ENCODE results near the gene MYEF2.
A peak's percentile ranks its signal among the peaks of the same experiment; 100 is the strongest.

The MYEF2 gene

DNA sequence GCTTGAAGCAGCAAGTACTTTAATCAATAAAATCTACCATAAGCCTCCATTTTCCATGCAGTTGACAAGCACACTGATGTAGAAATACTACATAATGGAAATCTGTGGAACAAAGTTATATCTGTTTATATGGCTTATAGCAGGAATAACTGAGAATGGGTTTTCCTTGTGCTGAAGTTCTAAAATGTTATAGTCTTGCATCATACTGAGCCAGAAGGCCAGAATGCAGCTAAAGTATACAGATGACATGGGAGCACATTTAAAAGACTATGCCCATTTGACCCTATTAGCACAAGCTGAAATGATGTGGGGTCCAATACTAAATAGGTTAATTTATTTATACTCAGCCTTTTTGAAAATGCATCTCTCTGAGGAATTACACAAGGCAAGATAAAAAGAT lies 32.2 kb downstream of the MYEF2 start:
- no peak for DNase-seq

DNA sequence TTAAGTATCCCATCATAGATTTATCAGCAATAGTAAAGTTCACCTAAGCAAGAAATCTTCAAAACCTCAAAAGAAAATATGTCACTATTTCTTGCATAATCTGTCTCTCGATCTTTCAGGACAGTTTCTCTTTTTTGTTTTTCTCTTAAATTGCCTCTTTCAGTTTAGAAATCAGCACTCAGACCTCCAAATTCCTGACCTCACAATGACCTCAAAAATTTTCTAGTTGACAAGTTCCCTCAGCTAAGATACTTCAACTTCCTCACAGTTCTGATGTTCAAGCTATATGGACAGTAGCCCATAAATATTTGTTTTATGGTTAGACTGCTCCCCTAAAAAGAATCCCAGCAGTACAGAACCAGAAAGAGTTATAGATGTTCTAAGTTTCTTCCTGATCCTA lies 33.2 kb downstream of the MYEF2 start:
- DNase-seq, result peak in 1 of 5 experiments; percentile 44

DNA sequence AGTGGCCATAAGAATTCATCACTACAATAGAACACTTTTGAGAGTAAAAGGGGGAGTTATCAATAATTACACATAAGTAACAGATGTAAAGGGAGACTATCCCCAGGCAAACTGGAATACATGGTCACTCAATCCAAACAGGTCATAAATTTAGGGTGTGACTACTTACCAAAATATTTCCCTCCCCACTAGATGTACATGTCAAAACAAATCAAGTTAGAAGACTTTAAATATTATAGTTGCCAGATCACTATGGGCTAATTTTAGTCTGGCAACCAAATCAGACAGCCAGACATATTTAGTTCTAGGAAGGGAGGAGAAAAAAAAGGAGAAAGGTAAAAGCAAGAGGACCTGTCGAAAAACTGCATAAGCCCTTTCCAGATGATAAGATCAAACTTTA lies 34.2 kb downstream of the MYEF2 start:
- DNase-seq, result no peak

DNA sequence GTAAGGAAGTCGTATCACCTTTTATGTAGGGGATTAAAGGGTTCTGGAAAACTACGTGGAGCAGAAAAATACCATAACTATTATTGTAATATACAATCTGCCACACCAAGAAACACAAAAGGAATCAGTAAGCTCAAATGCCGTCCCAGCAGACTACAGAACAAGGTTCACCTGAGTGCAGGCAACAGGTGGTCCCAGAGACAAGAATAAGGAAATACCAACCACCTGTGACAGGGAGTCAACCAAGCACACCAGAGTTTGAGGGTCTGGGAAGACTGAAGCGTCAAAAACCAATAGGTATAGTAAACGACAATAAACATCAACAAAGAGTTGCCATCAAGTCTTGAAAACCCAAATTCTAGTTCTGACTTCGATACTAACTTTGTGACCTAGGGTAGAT lies 45.2 kb downstream of the MYEF2 start:
- DNase-seq, result no peak

DNA sequence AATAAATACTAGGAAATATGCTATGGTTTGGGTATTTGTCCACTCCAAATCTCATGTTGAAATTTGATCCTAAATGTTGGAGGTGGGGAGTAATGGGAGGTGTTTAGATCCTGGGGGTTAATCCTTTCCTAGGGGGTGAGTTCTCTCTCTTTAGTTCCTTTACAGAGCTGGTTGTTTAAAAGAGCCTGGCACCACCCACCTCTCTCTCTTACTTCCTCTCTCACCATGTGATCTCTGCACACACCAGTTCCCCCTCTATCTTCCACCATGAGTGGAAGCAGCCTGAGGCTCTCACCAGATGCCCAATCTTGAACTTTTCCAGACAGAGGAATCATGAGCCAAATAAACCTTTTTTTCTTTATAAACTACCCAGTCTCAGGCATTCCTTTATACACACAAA lies 46.8 kb downstream of the MYEF2 start:
- DNase-seq, result no peak

DNA sequence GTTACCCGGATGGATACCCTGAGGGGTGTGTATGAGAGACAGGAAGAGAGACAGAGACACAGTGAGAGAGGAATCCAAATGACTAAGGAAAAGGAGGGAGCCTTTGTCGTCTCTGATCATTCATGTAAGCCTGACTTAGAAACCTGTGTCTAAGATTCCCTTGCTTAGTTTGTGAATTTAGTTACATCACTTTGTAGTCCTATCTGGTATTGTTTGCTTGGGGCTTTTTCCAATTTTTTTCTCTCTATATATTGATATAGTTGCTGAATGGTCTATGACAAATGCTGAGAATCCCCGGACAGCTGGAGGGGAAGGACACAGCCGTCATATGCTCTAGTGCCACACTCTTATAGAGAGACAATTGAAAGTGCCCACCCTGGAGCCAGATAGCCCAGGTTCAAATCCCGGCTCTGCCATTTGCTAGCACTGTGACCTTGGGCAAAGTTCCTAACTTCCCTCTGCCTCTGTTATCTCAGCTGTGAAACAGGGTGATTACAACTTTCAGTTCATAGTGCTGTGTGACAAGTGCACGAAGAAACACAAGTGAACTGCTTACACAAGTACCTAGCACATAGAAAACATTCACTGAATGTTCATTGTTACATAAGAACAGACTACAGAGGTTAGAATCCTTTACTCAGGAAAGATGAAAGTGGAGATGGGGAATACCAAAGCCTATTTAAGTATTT lies 51.3 kb downstream of the MYEF2 start:
- DNase-seq, result no peak

DNA sequence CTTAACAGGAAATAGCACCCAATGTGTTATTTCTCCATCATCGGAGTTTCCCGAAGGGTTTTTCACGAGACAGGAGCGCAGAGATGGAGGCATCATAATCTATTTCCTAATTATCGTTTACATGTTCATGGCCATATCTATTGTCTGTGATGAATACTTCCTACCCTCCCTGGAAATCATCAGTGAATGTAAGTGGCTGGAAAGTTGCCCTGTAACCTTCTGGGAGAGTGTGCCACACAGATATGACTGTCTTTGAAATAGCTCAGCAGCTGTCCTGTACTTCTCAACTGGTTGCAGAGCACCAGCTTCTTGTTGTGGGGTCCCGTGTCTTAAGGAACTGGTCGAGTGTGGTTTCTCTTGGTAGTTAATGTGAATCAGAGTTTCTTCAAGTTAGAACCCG lies 56.2 kb downstream of the MYEF2 start:
- DNase-seq, result no peak

DNA sequence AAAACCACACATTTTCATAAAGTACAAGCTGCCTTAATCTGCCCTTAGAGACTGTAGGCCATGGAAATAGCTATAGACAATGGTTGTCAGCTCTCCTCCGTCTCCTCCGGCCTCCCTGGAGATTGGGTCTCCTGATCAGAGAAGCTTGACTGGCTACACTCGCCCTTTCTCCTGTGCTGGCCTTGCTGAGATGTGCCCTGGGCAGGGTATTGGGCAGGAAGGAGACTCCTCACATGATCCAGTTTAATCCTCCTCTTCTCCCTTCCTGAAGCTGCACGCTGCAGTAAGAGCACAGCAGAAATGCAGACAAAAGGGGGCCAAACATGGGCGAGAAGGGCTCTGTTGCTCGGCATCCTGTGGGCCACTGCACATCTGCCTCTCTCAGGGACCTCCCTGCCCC lies 57.4 kb downstream of the MYEF2 start, which contains the start of gene SLC24A5:
TSS of gene SLC24A5 (plus strand) at position 246 of the 400 bp plus-strand sequence. CDS start at position 301, 55 bp downstream.
- DNase-seq, result no peak

DNA sequence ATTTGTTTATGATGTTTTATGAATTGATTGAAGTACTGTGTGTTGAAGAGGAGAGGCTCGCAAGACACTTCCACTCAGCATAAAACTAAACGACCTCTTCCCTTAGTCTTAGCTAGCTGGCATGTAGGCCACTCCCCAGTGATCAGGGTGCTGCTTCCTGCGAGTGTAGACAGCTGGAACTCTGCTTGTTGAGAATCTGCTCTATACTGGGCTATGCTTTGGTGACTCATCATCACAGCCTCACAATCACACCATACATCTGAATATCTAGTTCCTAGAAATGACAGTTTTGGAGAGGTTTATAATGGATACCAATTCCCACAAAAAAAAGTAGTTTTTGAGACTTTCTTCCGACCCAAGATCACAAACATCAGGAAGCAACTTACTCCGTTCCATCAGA lies 58.8 kb downstream of the MYEF2 start:
- DNase-seq, result no peak

DNA sequence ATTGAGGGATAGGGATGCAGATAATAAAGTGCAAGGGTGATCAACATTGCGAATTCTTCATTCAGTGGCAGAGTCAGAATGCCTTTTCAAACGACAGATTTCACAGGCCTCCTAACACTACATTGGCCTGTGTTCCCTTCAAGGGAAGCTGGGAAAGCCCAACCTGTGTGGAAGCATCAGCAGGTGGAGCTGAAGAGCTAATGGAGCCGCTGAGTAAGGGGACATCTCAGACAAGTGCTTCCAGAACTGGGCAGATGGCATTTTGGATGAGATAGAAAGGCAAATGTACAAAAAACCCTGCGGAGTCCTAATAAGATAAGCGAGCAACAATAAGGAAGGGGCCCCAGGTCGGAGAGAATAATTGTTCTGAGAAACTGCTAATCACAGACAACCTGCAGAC lies 65.9 kb downstream of the MYEF2 start:
- DNase-seq, result no peak

DNA sequence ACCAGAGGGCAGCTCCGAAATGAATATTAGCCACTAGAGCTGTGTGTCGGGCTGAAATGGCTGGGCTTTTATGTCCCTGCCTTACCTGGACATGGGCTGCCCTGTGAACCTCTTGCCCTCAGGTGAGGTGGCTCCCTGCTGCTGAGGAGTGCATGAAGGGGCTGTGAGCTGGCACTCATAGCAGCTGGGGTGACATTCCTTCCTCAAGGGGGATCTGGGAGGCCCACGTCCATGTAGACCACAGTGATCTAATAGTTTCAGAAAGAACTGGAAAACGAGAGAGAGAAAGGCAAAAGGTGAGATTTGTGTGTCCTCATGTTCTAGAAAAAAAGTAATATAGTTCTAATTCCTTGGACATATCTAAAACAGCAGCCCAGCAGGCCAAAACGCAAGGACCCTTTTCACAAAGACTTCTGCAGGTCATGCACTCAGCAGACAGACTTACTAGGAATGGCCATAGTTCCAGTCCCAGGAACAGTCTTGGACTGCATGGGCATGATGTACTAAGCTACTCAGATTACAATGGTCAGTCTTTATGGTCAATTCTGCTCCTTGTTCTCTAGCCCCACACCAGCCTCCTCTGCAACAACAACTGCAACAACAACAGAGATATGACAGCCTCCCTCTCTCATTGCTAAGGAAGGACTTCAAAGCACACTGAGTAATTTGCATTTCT lies 68.1 kb downstream of the MYEF2 start:
- DNase-seq, result no peak

DNA sequence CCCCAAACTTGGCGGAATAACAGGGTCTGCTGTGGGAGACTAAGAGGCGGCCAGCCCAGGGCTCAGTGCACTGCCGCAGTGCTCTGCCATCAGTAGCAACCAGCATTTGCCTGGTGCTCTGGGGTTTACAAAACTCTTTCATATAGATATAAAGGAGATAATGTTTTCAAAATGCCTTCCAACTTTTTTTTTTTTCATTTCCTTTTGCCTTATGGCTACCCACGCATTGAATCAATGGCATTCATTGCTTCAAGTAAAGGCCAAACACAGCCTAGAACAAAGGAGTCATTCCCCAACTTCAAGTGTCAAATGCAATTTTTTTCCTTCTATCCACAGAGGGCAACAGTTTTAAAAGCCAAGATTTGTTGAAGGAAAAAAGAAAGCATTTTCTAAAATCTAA lies 68.9 kb downstream of the MYEF2 start:
- no peak for DNase-seq

DNA sequence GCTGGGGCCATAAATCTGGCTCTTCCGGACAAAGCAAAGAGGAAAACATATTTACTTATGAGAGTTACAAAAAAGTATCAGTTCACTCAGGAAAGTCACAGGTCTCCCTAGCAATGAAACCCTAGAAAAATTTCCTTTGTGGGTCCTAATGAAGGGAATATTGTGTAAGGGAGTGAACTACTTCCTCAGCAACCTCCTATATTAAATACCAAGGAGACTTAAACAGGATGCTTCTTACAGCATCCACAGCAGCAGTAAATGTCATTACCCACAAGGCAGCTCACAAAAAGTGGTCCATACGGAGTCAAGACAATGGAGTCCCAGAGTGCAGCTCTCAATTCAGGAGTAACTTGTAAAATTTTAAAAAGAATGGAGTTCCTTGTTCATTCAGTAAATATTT lies 72.2 kb downstream of the MYEF2 start:
- DNase-seq, result no peak

DNA sequence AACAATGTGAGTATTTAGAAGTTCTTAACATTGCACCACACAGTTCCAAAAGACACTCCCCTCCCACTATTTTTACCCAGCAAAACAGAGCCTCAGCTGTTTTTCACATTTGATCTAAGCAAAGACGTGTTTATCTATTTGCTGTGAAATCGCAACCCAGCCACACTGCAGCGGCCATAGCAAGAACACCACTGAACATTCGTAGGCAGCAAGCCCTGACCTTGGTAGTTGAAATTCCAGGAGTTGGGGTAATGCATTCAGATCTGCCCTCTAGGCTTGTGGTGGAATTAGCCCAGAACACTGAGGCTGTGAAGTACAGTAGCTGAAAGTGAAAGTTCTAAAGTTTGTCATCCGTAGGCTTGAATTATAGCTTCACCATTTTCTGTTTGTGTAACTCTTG lies 74.4 kb downstream of the MYEF2 start:
- no peak for DNase-seq

DNA sequence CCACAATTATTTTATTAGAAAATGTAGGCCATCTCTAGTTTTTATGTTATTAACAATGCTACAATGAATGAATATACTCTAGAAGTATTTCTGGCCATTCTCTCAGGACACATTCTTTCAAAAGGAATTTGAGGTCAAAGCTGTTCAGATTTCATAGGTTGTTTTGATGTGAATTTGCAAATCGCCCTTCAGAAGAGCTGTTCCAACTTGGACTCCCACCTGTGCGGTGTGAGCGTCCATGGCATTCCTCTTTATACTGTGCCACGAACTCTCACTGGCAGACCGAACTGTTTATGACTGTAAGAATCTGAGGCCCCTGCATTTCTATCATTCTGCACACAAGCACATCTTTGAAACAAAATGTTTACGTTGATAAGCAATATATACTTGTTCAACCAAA lies 75.9 kb downstream of the MYEF2 start:
- DNase-seq, result no peak

DNA sequence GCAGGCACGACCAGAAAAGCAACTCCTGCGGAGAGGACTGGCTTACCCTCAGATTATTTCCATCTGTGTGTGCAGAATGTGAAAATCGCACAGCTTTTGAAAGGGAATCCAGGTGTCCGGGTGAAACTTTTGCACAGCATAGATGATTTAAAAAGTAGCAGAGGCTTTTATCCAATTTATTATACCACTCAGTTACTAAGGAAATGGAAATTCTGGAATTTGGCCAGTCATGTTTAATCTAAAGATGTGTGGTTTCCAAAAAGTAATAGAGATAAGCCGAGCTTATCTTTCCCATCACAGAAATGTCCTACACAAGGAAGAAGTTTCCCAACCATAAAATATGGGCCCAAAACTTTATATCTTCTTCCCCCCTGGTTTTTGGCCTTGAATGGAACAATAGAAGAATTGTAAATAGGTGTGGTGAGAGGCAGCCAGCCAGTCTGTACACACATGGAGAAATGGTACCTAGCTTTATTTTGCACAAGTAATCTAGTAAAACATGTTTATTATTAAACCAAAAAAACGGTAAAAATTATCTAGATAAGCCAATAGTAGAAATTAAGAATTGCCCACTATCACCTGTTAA lies 76.6 kb downstream of the MYEF2 start:
- DNase-seq, result no peak

DNA sequence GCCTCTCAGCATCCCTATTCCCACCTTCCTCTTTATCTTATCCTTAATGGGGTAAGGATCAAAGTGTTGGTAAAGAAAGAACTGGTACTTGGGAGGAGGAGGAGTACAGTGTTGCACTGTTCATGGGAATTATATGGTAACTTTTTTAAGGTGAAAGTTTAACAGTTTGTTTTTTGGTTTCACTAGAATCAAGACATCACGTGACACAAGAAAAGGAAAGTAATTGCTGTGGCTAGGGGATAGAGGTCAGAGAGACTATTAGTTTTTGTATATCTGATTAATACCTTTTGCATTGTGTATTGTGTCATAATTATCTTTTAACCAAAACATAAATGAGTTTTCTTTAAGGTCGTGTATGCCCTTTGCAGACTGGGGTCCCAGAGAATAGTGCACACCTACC lies 80.8 kb downstream of the MYEF2 start:
- no peak for DNase-seq

DNA sequence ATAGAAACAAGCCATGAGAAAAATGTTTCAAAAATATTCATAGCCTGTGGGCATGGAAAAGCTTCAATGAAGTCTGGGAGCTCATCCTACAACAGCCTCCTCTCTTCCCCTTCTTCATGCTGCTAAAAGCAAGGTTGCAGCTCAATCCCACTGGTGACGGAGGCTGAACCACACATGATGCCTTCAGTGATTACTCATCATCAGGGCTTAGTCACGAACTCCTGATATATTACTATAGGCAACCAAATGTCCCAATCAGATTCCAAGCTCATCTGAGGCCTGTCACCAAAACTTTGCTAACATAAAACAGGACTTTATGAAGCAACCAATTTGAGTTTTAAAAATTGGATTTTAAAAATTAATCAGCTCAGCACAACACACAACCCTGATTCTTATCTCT lies 81.3 kb downstream of the MYEF2 start:
- no peak for DNase-seq

DNA sequence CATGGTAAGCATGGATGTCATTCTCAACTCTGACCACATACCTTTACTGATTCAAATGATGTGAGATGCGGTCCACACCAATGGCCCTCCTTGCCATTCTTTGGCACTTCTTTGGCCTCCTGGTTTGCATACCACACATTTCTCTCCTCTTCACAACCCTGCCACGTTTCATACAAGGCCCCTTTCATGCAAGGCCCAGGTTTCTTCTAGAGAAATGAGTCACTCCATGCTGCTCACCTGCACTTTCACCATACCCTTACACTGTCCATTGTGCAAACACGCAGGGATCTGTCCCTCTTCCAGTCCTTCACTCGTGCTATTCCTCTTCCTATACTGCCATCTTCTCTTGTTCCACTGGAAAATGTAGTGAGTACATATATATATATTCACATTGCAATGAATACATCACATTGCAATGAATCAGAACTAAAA lies 81.7 kb downstream of the MYEF2 start:
- DNase-seq, result no peak

DNA sequence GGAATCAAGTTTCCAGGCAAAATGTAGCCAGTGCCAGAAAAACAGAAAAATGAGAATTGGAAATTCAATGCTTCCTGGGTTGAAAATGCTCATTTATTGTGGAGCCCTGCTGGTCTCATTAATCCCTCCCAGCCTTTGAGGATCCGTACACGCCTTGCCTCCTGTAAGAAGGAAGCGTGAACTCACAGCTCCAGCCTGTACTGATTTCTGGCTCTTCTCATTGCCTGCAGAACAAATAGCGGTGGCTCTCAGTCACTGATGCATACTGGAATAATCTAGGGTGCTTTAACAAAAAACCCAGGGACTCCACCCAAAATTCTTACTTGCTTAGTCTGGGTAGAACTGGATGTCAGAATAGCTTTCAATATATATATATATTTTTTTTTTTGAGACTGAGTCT lies 86.6 kb downstream of the MYEF2 start:
- DNase-seq, result no peak

DNA sequence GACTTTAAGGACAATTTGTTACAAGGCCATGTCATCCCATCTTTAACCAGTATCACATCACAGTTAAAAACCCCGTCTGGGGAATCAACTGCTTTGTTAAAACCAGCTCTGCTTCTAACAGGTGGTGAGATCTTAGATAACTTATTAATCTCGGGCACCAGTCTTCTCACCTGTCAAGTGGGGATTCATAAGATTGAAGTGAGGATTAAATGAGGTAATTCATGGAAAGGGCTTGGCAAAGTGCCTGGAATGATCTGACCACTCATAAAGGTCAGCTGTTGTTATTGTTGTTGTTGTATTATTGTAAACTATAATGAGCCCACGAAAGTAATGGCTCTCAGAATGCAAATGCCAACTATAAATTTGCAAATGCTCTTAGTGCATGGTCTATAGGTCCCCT lies 87.4 kb downstream of the MYEF2 start:
- no peak for DNase-seq

DNA sequence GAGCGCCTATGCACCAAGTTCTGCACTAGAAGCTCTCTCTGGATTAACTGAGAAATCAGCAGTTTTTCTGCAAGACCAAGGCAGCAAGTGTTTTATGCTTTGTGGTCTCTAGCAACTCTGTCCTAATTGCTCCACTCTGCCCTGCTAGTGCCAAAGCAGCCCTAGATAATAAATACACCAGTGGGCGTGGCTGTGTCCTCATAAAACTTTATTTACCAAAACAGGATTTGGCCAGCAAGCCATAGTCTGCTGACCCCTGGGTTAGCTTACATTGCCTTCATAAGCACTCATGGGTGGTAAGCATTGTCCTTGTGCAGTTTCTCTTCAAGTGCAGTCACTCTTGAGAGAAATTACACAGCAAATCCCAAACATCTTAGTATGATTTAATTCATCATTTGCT lies 88.0 kb downstream of the MYEF2 start:
- no peak for DNase-seq

DNA sequence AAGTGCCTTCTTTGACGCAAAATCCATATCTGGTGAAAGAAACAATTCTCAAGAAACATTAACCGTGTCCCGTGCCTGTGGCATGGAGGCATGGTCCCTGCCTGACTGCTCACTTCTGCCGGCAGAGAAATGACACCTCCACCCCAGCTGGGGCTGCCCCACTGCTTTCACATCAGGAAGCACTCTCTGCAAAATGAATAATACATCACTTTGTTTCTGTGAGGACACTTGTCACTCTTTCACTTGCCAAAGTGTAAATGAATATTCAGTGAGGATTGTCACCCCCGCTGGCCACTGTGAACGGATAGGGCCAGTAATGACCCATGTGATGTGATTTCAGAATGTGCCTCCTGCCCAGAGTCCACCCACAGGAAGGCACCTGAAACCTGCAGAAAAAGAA lies 88.4 kb downstream of the MYEF2 start:
- DNase-seq, result no peak

DNA sequence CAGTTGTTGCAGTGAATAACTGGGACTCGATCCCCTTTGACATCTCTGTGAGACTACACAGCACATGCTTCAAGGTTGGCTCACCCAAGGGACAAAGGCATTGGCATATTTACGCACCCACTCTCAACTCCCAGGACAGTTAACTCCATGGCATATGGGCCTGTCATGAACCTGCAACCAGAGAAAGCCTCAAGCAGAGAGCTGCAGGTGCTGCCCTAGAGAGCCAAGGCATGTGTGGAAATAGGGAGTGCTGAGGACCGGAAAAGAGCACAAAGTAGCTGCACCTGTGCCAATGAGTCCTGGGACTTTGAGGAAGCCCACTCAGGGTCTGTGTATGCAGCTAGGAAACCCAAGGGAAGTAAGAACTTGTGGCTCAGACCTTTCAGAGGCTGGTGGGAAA lies 90.3 kb downstream of the MYEF2 start:
- DNase-seq, result no peak
